BE2C (cell line): ENCODE results near the gene SPDYA. TPM values are rescaled to one million over a fixed set of nuclear protein-coding genes. Genes with fewer than 3 reads are reported as not detected.

Experiments used
- DNase-seq: peaks from one replicate; pipeline ENCODE4 v3.0.0-alpha.2; 2020
- H3K27me3 ChIP-seq: fragments of 250-450 bp; sonication (Bioruptor Pico); 2 replicates; pipeline ENCODE4 v1.5.1; 2020; ENCODE audit warnings: mild to moderate bottlenecking
- H3K36me3 ChIP-seq: fragments of 250-450 bp; sonication (Bioruptor Pico); 2 replicates; pipeline ENCODE4 v1.5.1; 2020; ENCODE audit warnings: mild to moderate bottlenecking
- H3K4me1 ChIP-seq: fragments of 250-450 bp; sonication (Bioruptor Pico); 2 replicates; pipeline ENCODE4 v1.5.1; 2020
- H3K4me3 ChIP-seq: 2 replicates; pipeline ENCODE4 v1.5.1; 2011; ENCODE audit warnings: low read depth, low read length
- H3K9me3 ChIP-seq: fragments of 250-450 bp; sonication (Bioruptor Pico); 2 replicates; pipeline ENCODE4 v1.5.1; 2020
- CTCF ChIP-seq: IDR thresholded peaks from 2 replicates; pipeline ENCODE4 v1.5.1; 2012; ENCODE audit warnings: mild to moderate bottlenecking, low read depth, low read length
- polyA plus RNA-seq: library from polyadenylated mRNA; unstranded; fragments of >200 nt; gene quantifications from one replicate; pipeline ENCODE4 v1.2.1, GENCODE V29; 2012; ENCODE audit warnings: low read depth, missing spikeins; ENCODE audit not compliant: insufficient read length, insufficient read depth

SPDYA gene
- 1.0 TPM for polyA plus RNA-seq

GRCh38 chr2:28810384-28811285 lies at the start of gene SPDYA:
Gene SPDYA (plus strand): TSS chr2:28810834. CDS start chr2:28816015, 5,181 bp downstream.
- DNase-seq, result peak; percentile 72
- no peak for TF ChIP-seq CTCF
- Histone ChIP-seq H3K4me3 (peak within 1 kb of the TSS; percentile 60), H3K36me3 (peaks cover 4% of the 10 kb centered on the region; the same call in 1 of the 2 replicates), H3K9me3 (peaks cover 6% of the 10 kb centered on the region), H3K27me3 (no peaks in the 10 kb centered on the region), H3K4me1 (no peaks in the 10 kb centered on the region)

GRCh38 chr2:28761420-28761819 lies 49.2 kb upstream of the SPDYA start:
- Histone ChIP-seq H3K4me3 (no peak overlapping the region), H3K9me3 (no peaks in the 10 kb centered on the region), H3K4me1 (no peaks in the 10 kb centered on the region), H3K36me3 (peaks cover 26% of the 10 kb centered on the region), H3K27me3 (no peaks in the 10 kb centered on the region)
- DNase-seq, result no peak
- TF ChIP-seq CTCF, result no peak

- Histone ChIP-seq H3K4me1 (no peaks in the 10 kb centered on the region), H3K4me3 (no peak overlapping the region), H3K36me3 (peaks cover 15% of the 10 kb centered on the region), H3K27me3 (no peaks in the 10 kb centered on the region), H3K9me3 (no peaks in the 10 kb centered on the region)
- DNase-seq, result no peak
- TF ChIP-seq CTCF, result no peak
Observed at GRCh38 chr2:28764909-28765711, 45.5 kb upstream of the SPDYA start.

GRCh38 chr2:28766070-28766469 lies 44.6 kb upstream of the SPDYA start:
- H3K27me3 ChIP-seq, result no peaks in the 10 kb centered on the region
- TF ChIP-seq CTCF, result no peak
- H3K9me3 ChIP-seq, result no peaks in the 10 kb centered on the region
- H3K4me3 ChIP-seq, result no peak overlapping the region
- H3K4me1 ChIP-seq, result no peaks in the 10 kb centered on the region
- H3K36me3 ChIP-seq, result peaks cover 9% of the 10 kb centered on the region
- no peak for DNase-seq

GRCh38 chr2:28767337-28767736 lies 43.3 kb upstream of the SPDYA start:
- no peaks in the 10 kb centered on the region for H3K36me3 ChIP-seq
- no peaks in the 10 kb centered on the region for H3K9me3 ChIP-seq
- no peaks in the 10 kb centered on the region; the same call in 1 of the 2 replicates for H3K4me1 ChIP-seq
- no peak overlapping the region for H3K4me3 ChIP-seq
- TF ChIP-seq CTCF, result no peak
- no peaks in the 10 kb centered on the region for H3K27me3 ChIP-seq
- no peak for DNase-seq
